MCF 10A (cell line): ENCODE data around the gene DNAH3. TPM values are rescaled to one million over a fixed set of nuclear protein-coding genes. Genes with fewer than 3 reads are reported as not detected.
"Not testable (repeated sequence)": the region's sequence is repeated elsewhere in the genome, so short reads cannot be mapped to it uniquely, and the experiment has no call there.

Experiments
- BruUV-seq: library from RNA; stranded (reverse); fragments of 400-500 nt; replicated peaks from 2 replicates; lab custom pipeline; 2021; lab: Mats Ljungman, UMichigan
- CTCF ChIA-PET: fragments of 300-600 bp; sonication (Branson Sonifier 250); formaldehyde crosslinking; extraction: SDS; loops from one replicate; lab custom pipeline; 2021; ENCODE audit warnings: antibody characterized with exemption, inconsistent platforms; lab: Yijun Ruan, JAX
- POLR2A ChIA-PET: fragments of 300-600, 350-650 bp; sonication (Branson Sonifier 250); formaldehyde crosslinking; extraction: SDS; loops from one replicate; lab custom pipeline; 2020; ENCODE audit warnings: antibody characterized with exemption, inconsistent platforms; lab: Yijun Ruan, JAX
- DNase-seq: peaks from one replicate; pipeline ENCODE4 v3.0.0-alpha.2; 2018; ENCODE audit not compliant: unreplicated experiment
- H3K27ac Mint-ChIP-seq: one replicate; pipeline ENCODE4 v1.8.0; 2022; ENCODE audit warnings: mild to moderate bottlenecking, low read depth, mixed read lengths; ENCODE audit not compliant: unreplicated experiment
- H3K27me3 Mint-ChIP-seq: one replicate; pipeline ENCODE4 v1.8.0; 2022; ENCODE audit warnings: mixed read lengths; ENCODE audit not compliant: insufficient read depth, unreplicated experiment
- H3K36me3 Mint-ChIP-seq: one replicate; pipeline ENCODE4 v1.8.0; 2022; ENCODE audit warnings: mild to moderate bottlenecking, moderate library complexity, mixed read lengths; ENCODE audit not compliant: insufficient read depth, unreplicated experiment
- H3K4me1 Mint-ChIP-seq: one replicate; pipeline ENCODE4 v1.8.0; 2022; ENCODE audit warnings: mixed read lengths; ENCODE audit not compliant: insufficient read depth, unreplicated experiment
- H3K4me3 Mint-ChIP-seq: one replicate; pipeline ENCODE4 v1.8.0; 2022; ENCODE audit warnings: mild to moderate bottlenecking, moderate library complexity, mixed read lengths; ENCODE audit not compliant: unreplicated experiment
- H3K9me3 Mint-ChIP-seq: one replicate; pipeline ENCODE4 v1.8.0; 2022; ENCODE audit warnings: mixed read lengths; ENCODE audit not compliant: unreplicated experiment
- CTCF ChIP-seq: fragments of 200-600 bp; IDR thresholded peaks from one replicate; pipeline ENCODE4 v1.8.0; 2022; ENCODE audit warnings: antibody characterized with exemption, mild to moderate bottlenecking; ENCODE audit not compliant: unreplicated experiment
- intact Hi-C: fragments of 100-400 bp; cut with micrococcal nuclease; formaldehyde crosslinking; loops from 2 replicates; pipeline ENCODE4 v1.14.1; 2022
- total RNA-seq: library from RNA; stranded (reverse); gene quantifications from 2 replicates; pipeline ENCODE4 v1.2.3, GENCODE V29; 2022

The DNAH3 gene
- total RNA-seq, 1 experiment from 2014 or later = not detected

GRCh38 chr16:21117567-21117966 is 33.1 kb downstream of the DNAH3 start:
- Mint-ChIP-seq H3K9me3 (no peaks in the 10 kb centered on the region), H3K36me3 (no peaks in the 10 kb centered on the region), H3K27me3 (no peaks in the 10 kb centered on the region), H3K4me1 (peaks cover 7% of the 10 kb centered on the region), H3K27ac (no peak overlapping the region), H3K4me3 (no peak overlapping the region)
- intact Hi-C loops = no loop called here
- DNase-seq = no peak
- ChIA-PET POLR2A (no interaction called here), CTCF (interaction anchor here (1.1 kb wide), 1 partner anchor 15 kb away, joined by 4 read pairs; no protein-coding TSS in a partner anchor)
- TF ChIP-seq CTCF = no peak
- BruUV-seq = no TSS peak

GRCh38 chr16:21116148-21116693 is 34.4 kb downstream of the DNAH3 start:
- no peak overlapping the region for H3K4me3 Mint-ChIP-seq
- no peak overlapping the region for H3K27ac Mint-ChIP-seq
- no peaks in the 10 kb centered on the region for H3K36me3 Mint-ChIP-seq
- POLR2A ChIA-PET = no interaction called here
- intact Hi-C loops = no loop called here
- CTCF ChIA-PET = no interaction called here
- TF ChIP-seq CTCF = no peak
- H3K9me3 Mint-ChIP-seq = no peaks in the 10 kb centered on the region
- peaks cover 7% of the 10 kb centered on the region for H3K4me1 Mint-ChIP-seq
- no peak for DNase-seq
- no peaks in the 10 kb centered on the region for H3K27me3 Mint-ChIP-seq
- BruUV-seq = no TSS peak

GRCh38 chr16:21115551-21115950 is 35.1 kb downstream of the DNAH3 start:
- H3K4me1 Mint-ChIP-seq, H3K9me3 Mint-ChIP-seq, H3K27me3 Mint-ChIP-seq, BruUV-seq, H3K4me3 Mint-ChIP-seq, POLR2A ChIA-PET, H3K36me3 Mint-ChIP-seq, H3K27ac Mint-ChIP-seq, CTCF ChIA-PET, DNase-seq, intact Hi-C loops: not testable (repeated sequence)

GRCh38 chr16:21103941-21104860 is 46.4 kb downstream of the DNAH3 start:
- ChIA-PET CTCF (no interaction called here), POLR2A (no interaction called here)
- H3K4me3 Mint-ChIP-seq = no peak overlapping the region
- H3K9me3 Mint-ChIP-seq = no peaks in the 10 kb centered on the region
- no peak for TF ChIP-seq CTCF
- intact Hi-C loops = no loop called here
- DNase-seq = no peak
- peaks cover 2% of the 10 kb centered on the region for H3K36me3 Mint-ChIP-seq
- BruUV-seq = no TSS peak
- H3K27me3 Mint-ChIP-seq = no peaks in the 10 kb centered on the region
- H3K4me1 Mint-ChIP-seq = peaks cover 11% of the 10 kb centered on the region
- H3K27ac Mint-ChIP-seq = no peak overlapping the region
